Measurements from ENCODE around the gene BRME1. TPM values are rescaled to one million over a fixed set of nuclear protein-coding genes. Genes with fewer than 3 reads are reported as not detected.

Gene BRME1
- total RNA-seq, 1 donor from 2014 or later = 0.49 TPM

GRCh38 chr19:13930402-13930801 lies 24.5 kb upstream of the BRME1 start:
- peaks cover 12% of the 10 kb centered on the region for H3K27me3 Mint-ChIP-seq (ENCODE audit: insufficient read depth, low read depth)
- Histone ChIP-seq H3K27ac (no peak overlapping the region), H3K4me3 (no peak overlapping the region), H3K4me1 (peaks cover under 1% of the 10 kb centered on the region), H3K27me3 (no peaks in the 10 kb centered on the region), H4K20me1 (ENCODE audit: low read depth) (no peaks in the 10 kb centered on the region), H3K9me3 (ENCODE audit: low read depth) (no peaks in the 10 kb centered on the region), H3K9ac (no peak overlapping the region), H2AFZ (replicated peaks) (no peak overlapping the region), H3K36me3 (no peaks in the 10 kb centered on the region), H3K79me2 (ENCODE audit: low read depth) (no peaks in the 10 kb centered on the region), H3F3A (ENCODE audit: low read depth) (peaks cover 6% of the 10 kb centered on the region), H3K4me2 (no peak overlapping the region)
- peaks cover 16% of the 10 kb centered on the region for H3K36me3 Mint-ChIP-seq
- TF ChIP-seq CTCF (IDR thresholded peaks at IDR 0.05) = no peak
- no peak for TF ChIP-seq EZH2phosphoT487 (IDR thresholded peaks at IDR 0.05)
- TF ChIP-seq EZH2 (IDR thresholded peaks at IDR 0.05) = no peak
- H3K27ac Mint-ChIP-seq = no peak overlapping the region
- DNase-seq (ENCODE audit: low spot score) = no peak
- no peaks in the 10 kb centered on the region for H3K9me3 Mint-ChIP-seq
- H3K4me3 Mint-ChIP-seq = no peak overlapping the region
- peaks cover 14% of the 10 kb centered on the region for H3K4me1 Mint-ChIP-seq

GRCh38 chr19:13929956-13930355 lies 24.0 kb upstream of the BRME1 start:
- Histone ChIP-seq H3K36me3 (no peaks in the 10 kb centered on the region), H3K79me2 (ENCODE audit: low read depth) (no peaks in the 10 kb centered on the region), H3K9me3 (ENCODE audit: low read depth) (no peaks in the 10 kb centered on the region), H3K27ac (no peak overlapping the region), H3K4me3 (no peak overlapping the region), H3K27me3 (no peaks in the 10 kb centered on the region), H3K9ac (no peak overlapping the region), H4K20me1 (ENCODE audit: low read depth) (no peaks in the 10 kb centered on the region), H3K4me2 (no peak overlapping the region), H3K4me1 (no peaks in the 10 kb centered on the region), H2AFZ (replicated peaks) (no peak overlapping the region), H3F3A (ENCODE audit: low read depth) (peaks cover 4% of the 10 kb centered on the region)
- peaks cover 9% of the 10 kb centered on the region for H3K4me1 Mint-ChIP-seq
- peaks cover 16% of the 10 kb centered on the region for H3K36me3 Mint-ChIP-seq
- no peaks in the 10 kb centered on the region for H3K9me3 Mint-ChIP-seq
- H3K27me3 Mint-ChIP-seq (ENCODE audit: insufficient read depth, low read depth) = peaks cover 9% of the 10 kb centered on the region
- H3K27ac Mint-ChIP-seq = no peak overlapping the region
- DNase-seq (ENCODE audit: low spot score) = no peak
- no peak overlapping the region for H3K4me3 Mint-ChIP-seq
- no peak for TF ChIP-seq CTCF (IDR thresholded peaks at IDR 0.05)
- TF ChIP-seq EZH2 (IDR thresholded peaks at IDR 0.05) = no peak
- TF ChIP-seq EZH2phosphoT487 (IDR thresholded peaks at IDR 0.05) = no peak

- Histone ChIP-seq H2AFZ (replicated peaks) (no peak overlapping the region), H3K27me3 (no peaks in the 10 kb centered on the region), H3K79me2 (ENCODE audit: low read depth) (no peaks in the 10 kb centered on the region), H4K20me1 (ENCODE audit: low read depth) (no peaks in the 10 kb centered on the region), H3K4me3 (no peak overlapping the region), H3K9ac (no peak overlapping the region), H3K27ac (no peak overlapping the region), H3K9me3 (ENCODE audit: low read depth) (no peaks in the 10 kb centered on the region), H3F3A (ENCODE audit: low read depth) (peaks cover 4% of the 10 kb centered on the region), H3K4me2 (no peak overlapping the region), H3K36me3 (no peaks in the 10 kb centered on the region), H3K4me1 (no peaks in the 10 kb centered on the region)
- TF ChIP-seq EZH2phosphoT487 (IDR thresholded peaks at IDR 0.05) (no peak), CTCF (IDR thresholded peaks at IDR 0.05) (no peak), EZH2 (IDR thresholded peaks at IDR 0.05) (no peak)
- DNase-seq (ENCODE audit: low spot score) = no peak
- peaks cover 19% of the 10 kb centered on the region for H3K36me3 Mint-ChIP-seq
- peaks cover 5% of the 10 kb centered on the region for H3K27me3 Mint-ChIP-seq (ENCODE audit: insufficient read depth, low read depth)
- H3K27ac Mint-ChIP-seq = no peak overlapping the region
- peaks cover 3% of the 10 kb centered on the region for H3K4me1 Mint-ChIP-seq
- no peaks in the 10 kb centered on the region for H3K9me3 Mint-ChIP-seq
- H3K4me3 Mint-ChIP-seq = no peak overlapping the region
Measured at GRCh38 chr19:13929340-13929739, 23.4 kb upstream of the BRME1 start.

Measured in neural progenitor cell (in vitro differentiated cells).